ENCODE results near the gene CSGALNACT2.
"Not testable (repeated sequence)": the region's sequence is repeated elsewhere in the genome, so short reads cannot be mapped to it uniquely, and the experiment has no call there.

CSGALNACT2 gene

GRCh38 chr10:43145311-43145710 is 7.1 kb downstream of the CSGALNACT2 start:
- DNase-seq (ENCODE audit: low read depth) = no peak
- no peak overlapping the region for H3K4me3 ChIP-seq (ENCODE audit: low read depth, low read length)
- no peak for TF ChIP-seq CTCF (IDR thresholded peaks at IDR 0.05; ENCODE audit: insufficient read depth, low read depth, low read length, missing control alignments)

- DNase-seq (ENCODE audit: low read depth); H3K4me3 ChIP-seq (ENCODE audit: low read depth, low read length): not testable (repeated sequence)
Measured at GRCh38 chr10:43145936-43146335, 7.7 kb downstream of the CSGALNACT2 start.

- DNase-seq (ENCODE audit: low read depth) = no peak
- no peak for TF ChIP-seq CTCF (IDR thresholded peaks at IDR 0.05; ENCODE audit: insufficient read depth, low read depth, low read length, missing control alignments)
- no peak overlapping the region for H3K4me3 ChIP-seq (ENCODE audit: low read depth, low read length)
Measured at GRCh38 chr10:43151371-43151770, 13.1 kb downstream of the CSGALNACT2 start.

- no peak overlapping the region for H3K4me3 ChIP-seq (ENCODE audit: low read depth, low read length)
- no peak for TF ChIP-seq CTCF (IDR thresholded peaks at IDR 0.05; ENCODE audit: insufficient read depth, low read depth, low read length, missing control alignments)
- DNase-seq (ENCODE audit: low read depth) = no peak
Measured at GRCh38 chr10:43153901-43154300, 15.7 kb downstream of the CSGALNACT2 start.

GRCh38 chr10:43155221-43155620 is 17.0 kb downstream of the CSGALNACT2 start:
- H3K4me3 ChIP-seq (ENCODE audit: low read depth, low read length) = no peak overlapping the region
- DNase-seq (ENCODE audit: low read depth) = no peak
- no peak for TF ChIP-seq CTCF (IDR thresholded peaks at IDR 0.05; ENCODE audit: insufficient read depth, low read depth, low read length, missing control alignments)

GRCh38 chr10:43155741-43156140 is 17.5 kb downstream of the CSGALNACT2 start:
- no peak overlapping the region for H3K4me3 ChIP-seq (ENCODE audit: low read depth, low read length)
- no peak for TF ChIP-seq CTCF (IDR thresholded peaks at IDR 0.05; ENCODE audit: insufficient read depth, low read depth, low read length, missing control alignments)
- DNase-seq (ENCODE audit: low read depth) = no peak

GRCh38 chr10:43156590-43157341 is 18.5 kb downstream of the CSGALNACT2 start:
- TF ChIP-seq CTCF (IDR thresholded peaks at IDR 0.05; ENCODE audit: insufficient read depth, low read depth, low read length, missing control alignments) = no peak
- DNase-seq (ENCODE audit: low read depth) = no peak
- no peak overlapping the region for H3K4me3 ChIP-seq (ENCODE audit: low read depth, low read length)

Data from GM12865 (cell line).